DOHH2 (cell line): ENCODE measurements around the gene BHLHE41.

Source experiments
- H3F3A ChIP-seq: fragments of 200-600 bp; sonication (generic), shearing (Covaris generic); 2 replicates; pipeline ENCODE4 v1.6.0; 2016; ENCODE audit warnings: antibody characterized with exemption, mild to moderate bottlenecking; ENCODE audit not compliant: control insufficient read depth, insufficient read depth
- H3K27ac ChIP-seq: fragments of 200-600 bp; sonication (generic); 2 replicates; pipeline ENCODE4 v1.5.1; 2014; ENCODE audit warnings: low read depth, mild to moderate bottlenecking, low read length, moderate library complexity
- H3K27me3 ChIP-seq: fragments of 200-600 bp; sonication (generic); 2 replicates; pipeline ENCODE4 v1.6.1; 2014; ENCODE audit warnings: mild to moderate bottlenecking, low read length, mixed read lengths; ENCODE audit not compliant: control insufficient read depth
- H3K36me3 ChIP-seq: fragments of 200-600 bp; sonication (generic); 2 replicates; pipeline ENCODE4 v1.6.1; 2014; ENCODE audit warnings: mild to moderate bottlenecking, low read length, moderate library complexity, mixed read lengths; ENCODE audit not compliant: control insufficient read depth
- H3K4me1 ChIP-seq: fragments of 200-600 bp; sonication (generic); 2 replicates; pipeline ENCODE4 v1.6.1; 2014; ENCODE audit warnings: mild to moderate bottlenecking, low read length, mixed read lengths; ENCODE audit not compliant: control insufficient read depth
- H3K4me2 ChIP-seq: fragments of 200-600 bp; sonication (generic); 2 replicates; pipeline ENCODE4 v1.6.0; 2014; ENCODE audit warnings: mild to moderate bottlenecking, low read length, moderate library complexity
- H3K4me3 ChIP-seq: fragments of 200-600 bp; sonication (generic); 2 replicates; pipeline ENCODE4 v1.5.1; 2014; ENCODE audit warnings: mild to moderate bottlenecking, low read length, mixed read lengths
- H3K79me2 ChIP-seq: fragments of 200-600 bp; sonication (generic); 2 replicates; pipeline ENCODE4 v1.6.1; 2014; ENCODE audit warnings: mild to moderate bottlenecking, low read length, mixed read lengths; ENCODE audit not compliant: control insufficient read depth
- H3K9me2 ChIP-seq: fragments of 200-600 bp; sonication (generic); replicated peaks from 2 replicates; pipeline ENCODE4 v1.6.1; 2014; ENCODE audit warnings: mild to moderate bottlenecking, low read length, mixed read lengths; ENCODE audit not compliant: control insufficient read depth
- H3K9me3 ChIP-seq: fragments of 200-600 bp; sonication (generic); 2 replicates; pipeline ENCODE4 v1.6.1; 2014; ENCODE audit warnings: antibody characterized with exemption, low read length, mixed read lengths; ENCODE audit not compliant: control insufficient read depth, insufficient read depth
- H4K20me1 ChIP-seq: fragments of 200-600 bp; sonication (generic); 2 replicates; pipeline ENCODE4 v1.6.0; 2014; ENCODE audit warnings: low read depth, mild to moderate bottlenecking, antibody characterized with exemption, low read length, moderate library complexity; ENCODE audit not compliant: control insufficient read depth, insufficient read depth
- EZH2phosphoT487 ChIP-seq: fragments of 200-600 bp; sonication (generic); IDR thresholded peaks from 2 replicates; pipeline ENCODE4 v1.6.1; 2017; ENCODE audit warnings: borderline replicate concordance, mild to moderate bottlenecking, antibody characterized with exemption, low read length, moderate library complexity, mixed read lengths
- TF ChIP-seq, protein P1 (sequence below): fragments of 200-600 bp; sonication (generic); IDR thresholded peaks from one replicate; pipeline ENCODE4 v1.5.1; 2014; ENCODE audit warnings: antibody characterized with exemption, mild to moderate bottlenecking, low read depth, low read length; ENCODE audit not compliant: poor library complexity, severe bottlenecking

Gene BHLHE41

DNA sequence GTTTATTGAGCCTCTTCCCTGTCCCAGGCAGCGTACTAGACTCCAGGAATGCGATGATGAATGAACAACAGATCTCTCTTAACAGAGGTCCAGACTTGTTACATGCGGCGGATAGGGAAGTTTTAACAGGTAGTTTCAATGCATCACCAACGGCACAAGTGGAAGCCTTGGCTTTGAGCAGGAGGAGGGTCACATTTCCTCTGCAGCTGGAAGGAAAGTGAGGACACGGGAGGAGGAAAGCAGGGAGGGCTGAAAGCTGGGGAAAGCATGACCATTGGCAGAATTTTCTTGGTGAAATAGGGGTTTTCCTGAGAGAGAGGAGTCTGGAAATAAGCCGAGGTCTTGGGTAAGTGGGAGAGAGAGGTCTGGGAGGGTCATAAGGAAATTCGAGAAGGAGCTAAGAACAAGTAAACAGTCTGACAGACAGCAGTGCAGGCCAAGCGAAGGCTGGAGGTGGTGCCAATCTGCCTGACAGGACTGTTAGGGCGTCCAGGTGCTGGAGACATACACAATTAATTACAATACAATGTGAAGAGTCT is 15.4 kb downstream of the BHLHE41 start:
- peaks cover 30% of the 10 kb centered on the region for H3K27me3 ChIP-seq
- TF ChIP-seq EZH2phosphoT487 = no peak
- TF ChIP-seq, protein P1, sequence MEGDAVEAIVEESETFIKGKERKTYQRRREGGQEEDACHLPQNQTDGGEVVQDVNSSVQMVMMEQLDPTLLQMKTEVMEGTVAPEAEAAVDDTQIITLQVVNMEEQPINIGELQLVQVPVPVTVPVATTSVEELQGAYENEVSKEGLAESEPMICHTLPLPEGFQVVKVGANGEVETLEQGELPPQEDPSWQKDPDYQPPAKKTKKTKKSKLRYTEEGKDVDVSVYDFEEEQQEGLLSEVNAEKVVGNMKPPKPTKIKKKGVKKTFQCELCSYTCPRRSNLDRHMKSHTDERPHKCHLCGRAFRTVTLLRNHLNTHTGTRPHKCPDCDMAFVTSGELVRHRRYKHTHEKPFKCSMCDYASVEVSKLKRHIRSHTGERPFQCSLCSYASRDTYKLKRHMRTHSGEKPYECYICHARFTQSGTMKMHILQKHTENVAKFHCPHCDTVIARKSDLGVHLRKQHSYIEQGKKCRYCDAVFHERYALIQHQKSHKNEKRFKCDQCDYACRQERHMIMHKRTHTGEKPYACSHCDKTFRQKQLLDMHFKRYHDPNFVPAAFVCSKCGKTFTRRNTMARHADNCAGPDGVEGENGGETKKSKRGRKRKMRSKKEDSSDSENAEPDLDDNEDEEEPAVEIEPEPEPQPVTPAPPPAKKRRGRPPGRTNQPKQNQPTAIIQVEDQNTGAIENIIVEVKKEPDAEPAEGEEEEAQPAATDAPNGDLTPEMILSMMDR = no peak
- H3K9me2 ChIP-seq = no peaks in the 10 kb centered on the region
- no peaks in the 10 kb centered on the region for H3F3A ChIP-seq
- no peak overlapping the region for H3K4me2 ChIP-seq
- H3K4me3 ChIP-seq = no peak overlapping the region
- H3K4me1 ChIP-seq = peaks cover 11% of the 10 kb centered on the region
- H3K27ac ChIP-seq = no peak overlapping the region
- H3K9me3 ChIP-seq = no peaks in the 10 kb centered on the region
- H3K36me3 ChIP-seq = no peaks in the 10 kb centered on the region
- H4K20me1 ChIP-seq = no peaks in the 10 kb centered on the region
- H3K79me2 ChIP-seq = no peaks in the 10 kb centered on the region

- no peaks in the 10 kb centered on the region for H3K9me3 ChIP-seq
- H3F3A ChIP-seq = no peaks in the 10 kb centered on the region
- H3K79me2 ChIP-seq = no peaks in the 10 kb centered on the region
- no peaks in the 10 kb centered on the region for H4K20me1 ChIP-seq
- peaks cover 6% of the 10 kb centered on the region for H3K4me1 ChIP-seq
- no peaks in the 10 kb centered on the region for H3K36me3 ChIP-seq
- no peak for TF ChIP-seq EZH2phosphoT487
- TF ChIP-seq, protein P1 = no peak
- peaks cover 27% of the 10 kb centered on the region for H3K27me3 ChIP-seq
- no peak overlapping the region for H3K4me2 ChIP-seq
- no peak overlapping the region for H3K27ac ChIP-seq
- no peaks in the 10 kb centered on the region for H3K9me2 ChIP-seq
- H3K4me3 ChIP-seq = no peak overlapping the region
These were observed 15.9 kb downstream of the BHLHE41 start for GRCh38 chr12:26108915-26109314.

GRCh38 chr12:26106347-26106746 is 18.5 kb downstream of the BHLHE41 start:
- H3K79me2 ChIP-seq = no peaks in the 10 kb centered on the region
- no peaks in the 10 kb centered on the region for H3K9me2 ChIP-seq
- no peaks in the 10 kb centered on the region for H3K4me1 ChIP-seq
- H3K9me3 ChIP-seq = no peaks in the 10 kb centered on the region
- no peak for TF ChIP-seq EZH2phosphoT487
- TF ChIP-seq, protein P1 = no peak
- H4K20me1 ChIP-seq = no peaks in the 10 kb centered on the region
- no peak overlapping the region for H3K27ac ChIP-seq
- peaks cover 24% of the 10 kb centered on the region for H3K27me3 ChIP-seq
- no peak overlapping the region for H3K4me2 ChIP-seq
- H3F3A ChIP-seq = no peaks in the 10 kb centered on the region
- H3K4me3 ChIP-seq = no peak overlapping the region
- H3K36me3 ChIP-seq = no peaks in the 10 kb centered on the region
